Non-pigmented ciliary epithelial cell (primary cell): Measurements from ENCODE around the gene DNAL1.

Source experiments
- DNase-seq: peaks from one replicate; pipeline ENCODE4 v3.0.0-alpha.2; 2010; ENCODE audit warnings: low read depth

Gene DNAL1

GRCh38 chr14:73744175-73744867 is 99.5 kb downstream of the DNAL1 start:
- no peak for DNase-seq

GRCh38 chr14:73744874-73745529 is 100.2 kb downstream of the DNAL1 start:
- no peak for DNase-seq

GRCh38 chr14:73745571-73746519 is 101.1 kb downstream of the DNAL1 start:
- DNase-seq: no peak

- DNase-seq: no peak
Measured at GRCh38 chr14:73746520-73747378, 102.0 kb downstream of the DNAL1 start.

GRCh38 chr14:73747379-73748211 is 102.8 kb downstream of the DNAL1 start:
- DNase-seq: no peak

- no peak for DNase-seq
Measured at GRCh38 chr14:73748858-73749357, 104.1 kb downstream of the DNAL1 start.

GRCh38 chr14:73749706-73750530 is 105.1 kb downstream of the DNAL1 start:
- no peak for DNase-seq

GRCh38 chr14:73750531-73750901 is 105.7 kb downstream of the DNAL1 start:
- no peak for DNase-seq

- DNase-seq: no peak
Measured at GRCh38 chr14:73751157-73751691, 106.4 kb downstream of the DNAL1 start.

- DNase-seq: no peak
Measured at GRCh38 chr14:73752297-73752992, 107.7 kb downstream of the DNAL1 start.
